Activated naive CD8-positive, alpha-beta T cell treated with anti-CD3 and anti-CD28 coated beads, Interleukin-2, amount 10 ng/mL, durations not matched to agents 7 days and 5 days (primary cell): Measurements from ENCODE around the gene ANKRD42. TPM values are rescaled to one million over a fixed set of nuclear protein-coding genes. Genes with fewer than 3 reads are reported as not detected.

Experiments
- ATAC-seq: fragments of 150-1000 bp; cut with Tn5 transposase; one replicate; pipeline ENCODE4 v1.10.0; 2021; ENCODE audit warnings: low read depth, moderate library complexity
- POLR2A ChIA-PET: fragments of 350-600 bp; sonication (Branson Sonifier 250); formaldehyde crosslinking; loops from one replicate; lab custom pipeline; 2021; ENCODE audit warnings: antibody characterized with exemption; lab: Charles Lee
- DNase-seq: peaks from one replicate; pipeline ENCODE4 v3.0.0; 2021
- H3K27ac Mint-ChIP-seq: one replicate; pipeline ENCODE4 v1.8.0; 2022; ENCODE audit warnings: mild to moderate bottlenecking, mixed read lengths
- H3K27me3 Mint-ChIP-seq: one replicate; pipeline ENCODE4 v1.8.0; 2022; ENCODE audit warnings: mild to moderate bottlenecking, moderate library complexity, mixed read lengths
- H3K36me3 Mint-ChIP-seq: one replicate; pipeline ENCODE4 v1.8.0; 2021; ENCODE audit warnings: mild to moderate bottlenecking, mixed read lengths
- H3K4me1 Mint-ChIP-seq: one replicate; pipeline ENCODE4 v1.8.0; 2021; ENCODE audit warnings: mixed read lengths
- H3K4me3 Mint-ChIP-seq: one replicate; pipeline ENCODE4 v1.8.0; 2022; ENCODE audit warnings: mild to moderate bottlenecking, moderate library complexity, mixed read lengths
- H3K9me3 Mint-ChIP-seq: one replicate; pipeline ENCODE4 v1.8.0; 2021; ENCODE audit warnings: mixed read lengths
- total RNA-seq, 2 experiments: library from RNA; stranded (reverse); gene quantifications; one replicate each; pipeline ENCODE4 v1.2.3, GENCODE V29; 2021

Gene ANKRD42
- total RNA-seq, 2 experiments from 2014 or later, result 6.2 to 7.4 TPM

GRCh38 chr11:83221694-83222093 lies 28.2 kb downstream of the ANKRD42 start:
- Mint-ChIP-seq H3K27ac (no peak overlapping the region), H3K4me1 (no peaks in the 10 kb centered on the region), H3K27me3 (no peaks in the 10 kb centered on the region), H3K4me3 (no peak overlapping the region), H3K36me3 (no peaks in the 10 kb centered on the region), H3K9me3 (no peaks in the 10 kb centered on the region)
- no peak for DNase-seq
- ATAC-seq, result no peak
- POLR2A ChIA-PET, result no interaction called here

- Mint-ChIP-seq H3K9me3 (no peaks in the 10 kb centered on the region), H3K36me3 (no peaks in the 10 kb centered on the region), H3K4me3 (no peak overlapping the region), H3K27me3 (no peaks in the 10 kb centered on the region), H3K27ac (no peak overlapping the region), H3K4me1 (no peaks in the 10 kb centered on the region)
- ATAC-seq (no peak), DNase-seq (no peak)
- POLR2A ChIA-PET, result no interaction called here
These were observed 29.0 kb downstream of the ANKRD42 start for GRCh38 chr11:83222499-83222898.

- Mint-ChIP-seq H3K4me3 (no peak overlapping the region), H3K4me1 (no peaks in the 10 kb centered on the region), H3K36me3 (no peaks in the 10 kb centered on the region), H3K27me3 (no peaks in the 10 kb centered on the region), H3K9me3 (no peaks in the 10 kb centered on the region), H3K27ac (no peak overlapping the region)
- POLR2A ChIA-PET, result no interaction called here
- ATAC-seq (no peak), DNase-seq (no peak)
These were observed 29.9 kb downstream of the ANKRD42 start for GRCh38 chr11:83223457-83223856.

GRCh38 chr11:83235825-83236224 lies 42.3 kb downstream of the ANKRD42 start:
- ATAC-seq (no peak), DNase-seq (no peak)
- POLR2A ChIA-PET, result no interaction called here
- H3K4me3 Mint-ChIP-seq, result no peak overlapping the region
- no peaks in the 10 kb centered on the region for H3K36me3 Mint-ChIP-seq
- no peak overlapping the region for H3K27ac Mint-ChIP-seq
- H3K4me1 Mint-ChIP-seq, result no peaks in the 10 kb centered on the region
- no peaks in the 10 kb centered on the region for H3K9me3 Mint-ChIP-seq
- no peaks in the 10 kb centered on the region for H3K27me3 Mint-ChIP-seq

GRCh38 chr11:83238111-83238510 lies 44.6 kb downstream of the ANKRD42 start:
- Mint-ChIP-seq H3K27ac (no peak overlapping the region), H3K36me3 (no peaks in the 10 kb centered on the region), H3K27me3 (no peaks in the 10 kb centered on the region), H3K4me1 (no peaks in the 10 kb centered on the region), H3K9me3 (no peaks in the 10 kb centered on the region), H3K4me3 (no peak overlapping the region)
- DNase-seq (no peak), ATAC-seq (no peak)
- POLR2A ChIA-PET, result no interaction called here

- ATAC-seq, result no peak
- POLR2A ChIA-PET, result no interaction called here
- Mint-ChIP-seq H3K27ac (no peak overlapping the region), H3K9me3 (no peaks in the 10 kb centered on the region), H3K4me1 (no peaks in the 10 kb centered on the region), H3K27me3 (no peaks in the 10 kb centered on the region), H3K36me3 (no peaks in the 10 kb centered on the region), H3K4me3 (no peak overlapping the region)
- DNase-seq, result no peak
These were observed 47.9 kb downstream of the ANKRD42 start for GRCh38 chr11:83241291-83241946.

GRCh38 chr11:83249445-83249844 lies 55.9 kb downstream of the ANKRD42 start:
- no peak overlapping the region for H3K4me3 Mint-ChIP-seq
- H3K27me3 Mint-ChIP-seq, result peaks cover 2% of the 10 kb centered on the region
- ATAC-seq (no peak), DNase-seq (no peak)
- H3K36me3 Mint-ChIP-seq, result no peaks in the 10 kb centered on the region
- POLR2A ChIA-PET, result no interaction called here
- H3K27ac Mint-ChIP-seq, result no peak overlapping the region
- H3K4me1 Mint-ChIP-seq, result peaks cover 9% of the 10 kb centered on the region
- no peaks in the 10 kb centered on the region for H3K9me3 Mint-ChIP-seq

- no peaks in the 10 kb centered on the region for H3K9me3 Mint-ChIP-seq
- POLR2A ChIA-PET, result no interaction called here
- no peak for DNase-seq
- H3K36me3 Mint-ChIP-seq, result no peaks in the 10 kb centered on the region
- no peak overlapping the region for H3K27ac Mint-ChIP-seq
- peaks cover 9% of the 10 kb centered on the region for H3K4me1 Mint-ChIP-seq
- H3K27me3 Mint-ChIP-seq, result peaks cover 2% of the 10 kb centered on the region
- ATAC-seq, result peak; percentile 65
- no peak overlapping the region for H3K4me3 Mint-ChIP-seq
These were observed 56.6 kb downstream of the ANKRD42 start for GRCh38 chr11:83249972-83250593.

- H3K27ac Mint-ChIP-seq, result no peak overlapping the region
- ATAC-seq (no peak), DNase-seq (no peak)
- H3K36me3 Mint-ChIP-seq, result no peaks in the 10 kb centered on the region
- peaks cover 7% of the 10 kb centered on the region for H3K4me1 Mint-ChIP-seq
- POLR2A ChIA-PET, result no interaction called here
- no peaks in the 10 kb centered on the region for H3K9me3 Mint-ChIP-seq
- H3K27me3 Mint-ChIP-seq, result peaks cover 2% of the 10 kb centered on the region
- no peak overlapping the region for H3K4me3 Mint-ChIP-seq
These were observed 58.8 kb downstream of the ANKRD42 start for GRCh38 chr11:83252266-83252665.

- Mint-ChIP-seq H3K4me3 (no peak overlapping the region), H3K27me3 (peaks cover 2% of the 10 kb centered on the region), H3K9me3 (no peaks in the 10 kb centered on the region), H3K4me1 (peaks cover 5% of the 10 kb centered on the region), H3K36me3 (peaks cover 4% of the 10 kb centered on the region), H3K27ac (no peak overlapping the region)
- DNase-seq (no peak), ATAC-seq (no peak)
- POLR2A ChIA-PET, result no interaction called here
These were observed 59.4 kb downstream of the ANKRD42 start for GRCh38 chr11:83252941-83253340.

- POLR2A ChIA-PET, result no interaction called here
These were observed 61.9 kb downstream of the ANKRD42 start for GRCh38 chr11:83255366-83255765.

GRCh38 chr11:83256602-83257340 lies 63.3 kb downstream of the ANKRD42 start:
- POLR2A ChIA-PET, result no interaction called here
- DNase-seq, result no peak
- ATAC-seq, result no peak
- Mint-ChIP-seq H3K4me1 (no peaks in the 10 kb centered on the region), H3K27me3 (no peaks in the 10 kb centered on the region), H3K4me3 (no peak overlapping the region), H3K36me3 (peaks cover 9% of the 10 kb centered on the region), H3K27ac (no peak overlapping the region), H3K9me3 (no peaks in the 10 kb centered on the region)

More at GRCh38 chr11:83255366-83255765, 61.9 kb downstream of the ANKRD42 start:
- no peak overlapping the region for H3K27ac Mint-ChIP-seq
- peaks cover 7% of the 10 kb centered on the region for H3K36me3 Mint-ChIP-seq
- H3K4me1 Mint-ChIP-seq, result no peaks in the 10 kb centered on the region
- peaks cover 2% of the 10 kb centered on the region for H3K27me3 Mint-ChIP-seq
- no peak for ATAC-seq
- no peak for DNase-seq
- no peaks in the 10 kb centered on the region for H3K9me3 Mint-ChIP-seq
- H3K4me3 Mint-ChIP-seq, result no peak overlapping the region

GRCh38 chr11:83257761-83258168 lies 64.3 kb downstream of the ANKRD42 start:
- ATAC-seq (no peak), DNase-seq (no peak)
- Mint-ChIP-seq H3K4me1 (no peaks in the 10 kb centered on the region), H3K4me3 (no peak overlapping the region), H3K36me3 (peaks cover 10% of the 10 kb centered on the region), H3K27me3 (no peaks in the 10 kb centered on the region), H3K27ac (no peak overlapping the region), H3K9me3 (no peaks in the 10 kb centered on the region)
- POLR2A ChIA-PET, result no interaction called here

GRCh38 chr11:83259559-83259958 lies 66.0 kb downstream of the ANKRD42 start:
- no peak overlapping the region for H3K27ac Mint-ChIP-seq
- H3K9me3 Mint-ChIP-seq, result no peaks in the 10 kb centered on the region
- H3K36me3 Mint-ChIP-seq, result peaks cover 16% of the 10 kb centered on the region
- no peak for ATAC-seq
- no peak overlapping the region for H3K4me3 Mint-ChIP-seq
- no peaks in the 10 kb centered on the region for H3K4me1 Mint-ChIP-seq
- no peak for DNase-seq
- H3K27me3 Mint-ChIP-seq, result no peaks in the 10 kb centered on the region
- POLR2A ChIA-PET, result no interaction called here
